Osteocyte (in vitro differentiated cells): ENCODE measurements around the gene ACY1. TPM values are rescaled to one million over a fixed set of nuclear protein-coding genes. Genes with fewer than 3 reads are reported as not detected.

Experiments
- DNase-seq: peaks from one replicate; pipeline ENCODE4 v3.0.0; 2021; ENCODE audit warnings: mixed read lengths; ENCODE audit not compliant: unreplicated experiment; ENCODE audit errors: extremely low spot score
- H3K27ac Mint-ChIP-seq: one replicate; pipeline ENCODE4 v1.8.0; 2021; ENCODE audit warnings: mild to moderate bottlenecking, mixed read lengths; ENCODE audit not compliant: unreplicated experiment
- H3K27me3 Mint-ChIP-seq: one replicate; pipeline ENCODE4 v1.8.0; 2021; ENCODE audit warnings: mixed read lengths; ENCODE audit not compliant: unreplicated experiment
- H3K36me3 Mint-ChIP-seq: one replicate; pipeline ENCODE4 v1.8.0; 2021; ENCODE audit warnings: mixed read lengths; ENCODE audit not compliant: unreplicated experiment
- H3K4me1 Mint-ChIP-seq: one replicate; pipeline ENCODE4 v1.8.0; 2021; ENCODE audit warnings: mixed read lengths; ENCODE audit not compliant: unreplicated experiment
- H3K4me3 Mint-ChIP-seq: one replicate; pipeline ENCODE4 v1.8.0; 2021; ENCODE audit warnings: mild to moderate bottlenecking, moderate library complexity, mixed read lengths; ENCODE audit not compliant: unreplicated experiment
- H3K9me3 Mint-ChIP-seq: one replicate; pipeline ENCODE4 v1.8.0; 2021; ENCODE audit warnings: mixed read lengths; ENCODE audit not compliant: unreplicated experiment
- total RNA-seq: library from RNA; stranded (reverse); gene quantifications from 2 replicates; pipeline ENCODE4 v1.2.1, GENCODE V29; 2021
- TF ChIP-seq, protein P1 (sequence below): fragments of 200-600 bp; sonication (generic); IDR thresholded peaks from 2 replicates; pipeline ENCODE4 v1.5.0; 2021; ENCODE audit warnings: antibody characterized with exemption, mild to moderate bottlenecking, moderate library complexity

ACY1 gene
- total RNA-seq, 1 donor from 2014 or later, result 40.1 TPM

DNA sequence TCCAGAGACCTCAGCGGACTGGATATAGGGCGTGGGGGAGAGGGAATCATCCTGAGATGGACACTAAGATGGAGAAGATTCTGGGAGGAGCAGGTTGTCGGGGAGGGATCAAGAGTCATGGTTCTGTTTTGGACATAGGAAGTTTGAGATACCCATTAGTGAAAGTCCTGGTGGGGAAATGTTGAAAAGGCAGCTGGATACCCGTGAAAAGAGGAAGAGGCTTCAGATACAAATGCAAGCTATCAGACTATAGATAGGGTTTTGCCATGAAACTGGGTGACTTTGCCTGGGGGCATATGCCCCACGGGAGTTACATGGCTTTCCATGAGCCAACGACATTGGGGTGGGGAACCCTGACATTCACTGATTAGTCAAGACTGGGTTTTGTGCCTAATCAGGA lies 29.2 kb upstream of the ACY1 start:
- no peak overlapping the region for H3K4me3 Mint-ChIP-seq
- H3K4me1 Mint-ChIP-seq, result no peaks in the 10 kb centered on the region
- no peak for DNase-seq
- H3K27me3 Mint-ChIP-seq, result peaks cover 8% of the 10 kb centered on the region
- no peak overlapping the region for H3K27ac Mint-ChIP-seq
- no peaks in the 10 kb centered on the region for H3K9me3 Mint-ChIP-seq
- TF ChIP-seq, protein P1, sequence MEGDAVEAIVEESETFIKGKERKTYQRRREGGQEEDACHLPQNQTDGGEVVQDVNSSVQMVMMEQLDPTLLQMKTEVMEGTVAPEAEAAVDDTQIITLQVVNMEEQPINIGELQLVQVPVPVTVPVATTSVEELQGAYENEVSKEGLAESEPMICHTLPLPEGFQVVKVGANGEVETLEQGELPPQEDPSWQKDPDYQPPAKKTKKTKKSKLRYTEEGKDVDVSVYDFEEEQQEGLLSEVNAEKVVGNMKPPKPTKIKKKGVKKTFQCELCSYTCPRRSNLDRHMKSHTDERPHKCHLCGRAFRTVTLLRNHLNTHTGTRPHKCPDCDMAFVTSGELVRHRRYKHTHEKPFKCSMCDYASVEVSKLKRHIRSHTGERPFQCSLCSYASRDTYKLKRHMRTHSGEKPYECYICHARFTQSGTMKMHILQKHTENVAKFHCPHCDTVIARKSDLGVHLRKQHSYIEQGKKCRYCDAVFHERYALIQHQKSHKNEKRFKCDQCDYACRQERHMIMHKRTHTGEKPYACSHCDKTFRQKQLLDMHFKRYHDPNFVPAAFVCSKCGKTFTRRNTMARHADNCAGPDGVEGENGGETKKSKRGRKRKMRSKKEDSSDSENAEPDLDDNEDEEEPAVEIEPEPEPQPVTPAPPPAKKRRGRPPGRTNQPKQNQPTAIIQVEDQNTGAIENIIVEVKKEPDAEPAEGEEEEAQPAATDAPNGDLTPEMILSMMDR, result no peak
- peaks cover 3% of the 10 kb centered on the region for H3K36me3 Mint-ChIP-seq

DNA sequence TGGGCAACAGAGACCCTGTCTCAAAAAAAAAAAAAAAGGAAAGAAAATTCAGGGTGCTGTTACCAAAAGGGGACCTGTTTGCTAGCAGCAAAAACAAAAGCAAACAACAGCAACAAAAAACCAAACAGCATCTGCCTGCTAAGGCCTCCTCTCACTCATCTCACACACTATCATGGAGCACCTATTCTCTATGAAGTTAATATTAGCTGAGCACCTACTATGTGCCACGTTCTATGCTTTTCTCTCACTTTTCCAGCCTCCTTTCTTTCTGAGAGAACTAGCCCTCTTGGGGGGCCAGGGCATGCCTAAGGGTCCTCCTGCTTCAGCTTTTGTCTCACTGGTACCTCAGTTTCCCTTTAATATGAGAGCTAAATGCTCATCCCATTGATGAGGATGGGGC lies 28.6 kb upstream of the ACY1 start:
- peaks cover 8% of the 10 kb centered on the region for H3K27me3 Mint-ChIP-seq
- peaks cover 3% of the 10 kb centered on the region for H3K36me3 Mint-ChIP-seq
- H3K9me3 Mint-ChIP-seq, result no peaks in the 10 kb centered on the region
- no peak for DNase-seq
- H3K4me1 Mint-ChIP-seq, result no peaks in the 10 kb centered on the region
- H3K27ac Mint-ChIP-seq, result no peak overlapping the region
- H3K4me3 Mint-ChIP-seq, result no peak overlapping the region
- TF ChIP-seq, protein P1, result no peak

DNA sequence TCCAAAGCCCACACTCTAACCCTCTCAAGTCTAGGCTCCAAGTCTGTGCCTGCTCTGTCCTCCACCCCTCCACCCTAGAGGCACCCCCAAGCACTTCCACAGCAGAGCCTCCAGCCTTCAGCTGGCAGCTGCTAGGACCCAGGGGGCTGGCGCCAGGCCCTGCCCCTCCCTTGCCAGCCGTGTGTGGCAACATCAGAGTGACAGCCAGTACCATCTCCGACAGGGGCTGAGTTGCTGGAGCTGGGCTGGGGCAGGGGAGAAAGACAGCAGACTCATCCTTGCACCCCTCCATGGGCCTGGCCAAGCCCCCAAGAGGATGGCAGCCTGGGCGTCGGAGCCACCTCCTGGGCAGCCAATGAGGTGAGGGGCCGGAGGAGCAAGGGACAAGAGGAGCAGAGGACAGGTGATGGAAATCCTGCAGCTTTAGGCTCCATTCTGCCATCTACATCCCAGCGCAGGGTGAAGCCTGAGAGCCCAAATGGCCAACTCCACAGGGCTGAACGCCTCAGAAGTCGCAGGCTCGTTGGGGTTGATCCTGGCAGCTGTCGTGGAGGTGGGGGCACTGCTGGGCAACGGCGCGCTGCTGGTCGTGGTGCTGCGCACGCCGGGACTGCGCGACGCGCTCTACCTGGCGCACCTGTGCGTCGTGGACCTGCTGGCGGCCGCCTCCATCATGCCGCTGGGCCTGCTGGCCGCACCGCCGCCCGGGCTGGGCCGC lies 28.0 kb upstream of the ACY1 start, which contains the start of gene GPR62:
Gene GPR62, plus strand, starts transcription at position 207 of the 718 bp plus-strand sequence. Its CDS starts 272 bp downstream, at position 479.
- Mint-ChIP-seq H3K27ac (no peak within 1 kb of the TSS), H3K4me3 (no peak within 1 kb of the TSS), H3K36me3 (peaks cover 3% of the 10 kb centered on the region), H3K27me3 (peaks cover 8% of the 10 kb centered on the region), H3K4me1 (no peaks in the 10 kb centered on the region), H3K9me3 (no peaks in the 10 kb centered on the region)
- DNase-seq, result no peak
- TF ChIP-seq, protein P1, result no peak

DNA sequence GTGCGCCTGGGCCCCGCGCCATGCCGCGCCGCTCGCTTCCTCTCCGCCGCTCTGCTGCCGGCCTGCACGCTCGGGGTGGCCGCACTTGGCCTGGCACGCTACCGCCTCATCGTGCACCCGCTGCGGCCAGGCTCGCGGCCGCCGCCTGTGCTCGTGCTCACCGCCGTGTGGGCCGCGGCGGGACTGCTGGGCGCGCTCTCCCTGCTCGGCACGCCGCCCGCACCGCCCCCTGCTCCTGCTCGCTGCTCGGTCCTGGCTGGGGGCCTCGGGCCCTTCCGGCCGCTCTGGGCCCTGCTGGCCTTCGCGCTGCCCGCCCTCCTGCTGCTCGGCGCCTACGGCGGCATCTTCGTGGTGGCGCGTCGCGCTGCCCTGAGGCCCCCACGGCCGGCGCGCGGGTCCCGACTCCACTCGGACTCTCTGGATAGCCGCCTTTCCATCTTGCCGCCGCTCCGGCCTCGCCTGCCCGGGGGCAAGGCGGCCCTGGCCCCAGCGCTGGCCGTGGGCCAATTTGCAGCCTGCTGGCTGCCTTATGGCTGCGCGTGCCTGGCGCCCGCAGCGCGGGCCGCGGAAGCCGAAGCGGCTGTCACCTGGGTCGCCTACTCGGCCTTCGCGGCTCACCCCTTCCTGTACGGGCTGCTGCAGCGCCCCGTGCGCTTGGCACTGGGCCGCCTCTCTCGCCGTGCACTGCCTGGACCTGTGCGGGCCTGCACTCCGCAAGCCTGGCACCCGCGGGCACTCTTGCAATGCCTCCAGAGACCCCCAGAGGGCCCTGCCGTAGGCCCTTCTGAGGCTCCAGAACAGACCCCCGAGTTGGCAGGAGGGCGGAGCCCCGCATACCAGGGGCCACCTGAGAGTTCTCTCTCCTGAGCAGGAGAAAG lies 27.2 kb upstream of the ACY1 start:
- no peak overlapping the region for H3K27ac Mint-ChIP-seq
- no peak for DNase-seq
- H3K4me3 Mint-ChIP-seq, result peak overlapping the region; percentile 32
- TF ChIP-seq, protein P1, result peak; percentile 49
- no peaks in the 10 kb centered on the region for H3K4me1 Mint-ChIP-seq
- peaks cover 8% of the 10 kb centered on the region for H3K27me3 Mint-ChIP-seq
- peaks cover 3% of the 10 kb centered on the region for H3K36me3 Mint-ChIP-seq
- no peaks in the 10 kb centered on the region for H3K9me3 Mint-ChIP-seq
